Raji (cell line): ENCODE data around the gene VPS16.
A peak's percentile ranks its signal among the peaks of the same experiment; 100 is the strongest.

ENCODE experiments used
- POLR2A ChIP-seq: IDR thresholded peaks from 2 replicates; pipeline ENCODE4 v1.6.1; 2011; ENCODE audit warnings: low read depth, low read length, control low read depth; ENCODE audit not compliant: insufficient read depth

The VPS16 gene

GRCh38 chr20:2869381-2869780, 28.8 kb downstream of the VPS16 start:
- no peak for TF ChIP-seq POLR2A

- TF ChIP-seq POLR2A, result no peak
These were observed 30.5 kb downstream of the VPS16 start for GRCh38 chr20:2871111-2871465.

DNA sequence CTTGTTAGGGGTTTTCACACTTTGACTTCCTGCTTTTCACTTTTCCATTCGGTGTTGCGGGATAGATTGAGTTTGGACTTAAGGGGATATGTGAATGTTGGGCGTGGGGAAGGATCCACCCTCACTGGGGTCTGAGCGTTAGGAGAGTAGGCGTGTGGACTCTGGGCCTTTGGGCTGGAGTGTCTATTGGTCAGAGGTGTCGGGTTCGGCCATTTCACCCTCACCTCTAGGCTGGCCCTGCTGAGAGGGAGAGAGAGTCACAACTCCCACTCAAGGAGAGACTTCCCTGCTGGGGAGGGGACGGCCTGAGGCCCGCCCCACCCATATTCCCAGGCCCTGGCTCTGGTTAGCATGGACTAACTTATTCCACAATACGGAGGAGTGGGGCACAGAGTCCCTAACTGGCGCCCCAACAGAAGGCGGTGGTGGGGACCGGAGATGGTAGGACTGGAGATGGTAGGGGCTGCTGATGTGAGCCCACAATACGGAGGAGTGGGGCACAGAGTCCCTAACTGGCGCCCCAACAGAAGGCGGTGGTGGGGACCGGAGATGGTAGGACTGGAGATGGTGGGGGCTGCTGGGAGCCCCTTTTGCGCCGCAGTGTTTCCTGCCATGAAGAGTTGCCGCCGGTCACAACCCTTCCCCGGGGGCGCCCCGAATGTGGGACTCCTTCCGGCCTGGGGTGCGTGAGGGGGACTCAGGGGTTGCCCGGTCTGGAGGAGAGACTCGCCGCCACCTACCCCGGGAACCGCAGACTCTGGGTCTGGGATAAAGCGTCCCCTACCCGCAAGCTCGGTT, 31.3 kb downstream of the VPS16 start:
- no peak for TF ChIP-seq POLR2A

- TF ChIP-seq POLR2A, result no peak
These were observed 32.0 kb downstream of the VPS16 start for GRCh38 chr20:2872459-2873009.

DNA sequence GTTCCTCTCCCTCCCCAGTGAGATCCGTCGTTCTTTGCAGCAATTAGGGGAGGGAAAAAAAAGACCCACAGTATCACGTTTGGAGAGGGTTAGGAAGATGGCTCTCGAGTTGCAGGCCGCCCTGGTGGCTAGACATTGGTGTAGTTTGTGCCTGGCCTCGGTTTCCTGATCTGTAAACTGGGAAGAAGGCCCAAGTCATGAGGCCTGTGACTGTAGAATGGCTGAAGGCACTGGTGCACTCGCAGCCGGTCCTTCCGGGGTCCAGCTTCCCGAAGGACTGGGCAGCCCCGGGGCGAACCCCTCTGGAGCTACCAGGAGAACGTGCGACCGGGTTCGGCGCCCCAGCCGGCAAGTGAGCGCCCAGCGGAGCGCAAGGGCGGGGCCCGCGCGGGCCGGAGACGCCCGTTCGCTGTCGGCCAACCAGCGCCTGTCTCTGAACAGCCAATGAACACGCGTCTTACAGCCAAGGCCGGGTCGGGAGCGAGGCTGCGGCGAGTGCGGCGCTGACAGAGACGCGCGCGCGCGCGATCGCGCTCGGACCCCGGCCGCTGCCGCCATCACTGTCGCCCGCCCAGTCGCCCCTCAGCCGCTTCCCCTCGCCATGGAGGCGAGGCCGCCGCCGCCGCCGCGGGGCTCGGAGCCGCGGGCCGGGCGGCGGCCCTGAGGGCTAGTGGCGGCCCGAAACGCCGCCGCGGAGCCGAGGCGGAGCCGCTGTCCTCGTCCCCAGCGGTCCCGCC, 32.6 kb downstream of the VPS16 start, which contains the start of gene PTPRA:
PTPRA (plus strand) TSS at position 472 of the 737 bp plus-strand sequence. CDS start 90,797 bp downstream, outside the sequence.
- peak; percentile 98 for TF ChIP-seq POLR2A

DNA sequence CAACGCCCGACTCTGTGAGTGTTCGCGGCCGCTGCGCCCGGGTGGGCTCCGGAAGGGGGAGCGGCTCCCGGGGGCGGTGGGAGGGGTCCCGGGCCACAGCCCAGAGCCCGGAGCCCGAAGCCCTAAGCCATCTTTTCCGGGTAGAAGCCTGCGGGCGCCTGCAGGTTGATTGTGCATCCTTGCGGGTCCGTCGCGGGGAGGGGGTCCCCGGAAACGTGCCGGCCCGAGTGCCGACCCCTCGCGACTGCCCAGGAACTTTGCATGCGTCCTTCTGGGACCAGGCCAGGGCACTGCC, 33.1 kb downstream of the VPS16 start:
- no peak for TF ChIP-seq POLR2A

DNA sequence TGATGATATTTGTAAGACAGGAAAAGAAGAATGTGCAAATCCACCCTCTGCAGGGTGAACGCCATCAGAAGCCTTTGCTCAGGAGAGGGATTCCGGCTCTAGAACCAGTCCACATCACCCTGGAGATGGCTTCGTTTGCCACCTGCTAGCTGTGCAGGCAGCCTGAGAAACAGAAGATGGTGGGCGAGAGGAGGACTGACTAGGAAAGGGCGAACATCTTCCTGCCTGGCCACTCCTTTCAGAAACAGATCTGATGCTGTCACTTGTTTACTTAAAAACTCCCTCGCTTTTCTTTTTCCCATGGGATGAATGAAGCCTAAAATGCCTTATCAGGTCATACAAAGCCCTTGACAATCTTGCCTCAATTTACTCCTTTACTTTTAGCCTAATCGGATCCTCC, 33.9 kb downstream of the VPS16 start:
- TF ChIP-seq POLR2A, result no peak

GRCh38 chr20:2875690-2876203, 35.2 kb downstream of the VPS16 start:
- no peak for TF ChIP-seq POLR2A

GRCh38 chr20:2878515-2878914, 38.0 kb downstream of the VPS16 start:
- TF ChIP-seq POLR2A, result no peak

DNA sequence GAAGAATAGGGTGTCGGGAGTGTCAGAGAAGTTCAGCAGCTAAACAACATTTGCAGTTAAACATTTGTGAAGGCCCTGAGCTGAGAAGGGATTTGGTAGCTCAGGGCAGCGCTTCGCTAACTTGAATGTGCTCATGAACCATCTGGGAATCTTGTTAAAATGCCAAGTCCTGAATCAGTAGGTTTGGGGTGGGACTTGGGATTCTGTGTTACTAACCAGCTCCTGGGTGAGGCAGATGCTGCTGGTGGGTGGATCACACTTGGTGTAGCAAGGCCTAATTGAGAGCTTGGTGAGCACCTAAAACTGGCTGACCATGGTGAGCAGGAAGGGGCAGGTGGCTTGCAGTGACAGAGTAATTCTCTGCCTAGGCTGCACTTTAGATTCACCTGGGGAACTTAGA, 38.6 kb downstream of the VPS16 start:
- no peak for TF ChIP-seq POLR2A

DNA sequence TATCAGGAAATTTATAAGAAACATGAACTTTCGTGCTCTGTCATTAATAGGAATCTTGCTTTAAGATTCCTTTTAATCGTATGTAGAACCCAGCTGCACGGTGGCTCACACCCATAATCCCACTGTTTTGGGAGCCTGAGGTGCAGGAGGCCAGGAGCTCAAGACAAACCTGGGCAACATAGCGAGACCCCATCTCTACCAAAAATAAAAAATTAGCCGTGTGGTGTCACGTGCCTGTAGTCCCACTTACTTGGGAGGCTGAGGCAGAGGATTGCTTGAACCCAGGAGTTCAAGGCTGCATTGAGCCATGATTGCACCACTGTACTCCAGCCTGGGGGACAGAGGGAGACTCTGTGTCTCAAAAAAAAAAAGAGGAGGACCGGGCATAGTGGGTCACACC, 40.1 kb downstream of the VPS16 start:
- no peak for TF ChIP-seq POLR2A

- no peak for TF ChIP-seq POLR2A
These were observed 43.4 kb downstream of the VPS16 start for GRCh38 chr20:2883726-2884637.

GRCh38 chr20:2887715-2888114, 47.2 kb downstream of the VPS16 start:
- no peak for TF ChIP-seq POLR2A

DNA sequence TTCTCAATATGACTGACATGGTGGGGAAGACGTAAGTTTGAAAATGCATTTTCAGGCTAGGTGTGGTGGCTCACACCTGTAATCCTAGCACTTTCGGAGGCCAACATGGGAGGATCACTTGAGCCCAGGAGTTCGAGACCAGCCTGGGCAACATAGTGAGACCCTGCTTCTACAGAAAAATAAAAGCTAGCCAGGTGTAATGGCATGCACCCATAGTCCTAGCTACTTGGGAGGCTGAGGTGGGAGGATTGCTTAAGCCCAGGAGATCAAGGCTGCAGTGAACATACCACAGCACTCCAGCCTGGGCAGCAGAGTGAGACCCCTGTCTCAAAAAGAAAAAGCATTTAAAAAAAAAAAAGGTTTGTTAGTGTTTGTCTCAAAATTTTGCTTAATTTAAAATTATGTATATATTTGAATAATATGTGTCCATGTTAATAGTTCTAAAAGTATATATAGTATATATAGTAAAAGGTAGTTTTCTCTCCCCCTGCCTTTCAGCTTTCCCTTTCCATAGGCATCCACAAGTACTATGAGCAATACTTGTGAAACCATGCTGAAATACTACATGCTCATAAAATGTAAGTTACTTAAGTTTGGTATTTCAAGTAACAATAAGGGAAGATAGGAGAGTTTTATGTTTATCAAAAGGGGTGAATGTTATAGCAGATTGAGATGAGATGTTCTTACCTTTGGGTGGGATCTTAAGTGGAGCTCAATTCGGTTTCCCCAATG, 47.8 kb downstream of the VPS16 start:
- no peak for TF ChIP-seq POLR2A

- no peak for TF ChIP-seq POLR2A
These were observed 48.7 kb downstream of the VPS16 start for GRCh38 chr20:2889209-2889608.

- no peak for TF ChIP-seq POLR2A
These were observed 49.3 kb downstream of the VPS16 start for GRCh38 chr20:2889797-2890196.
